DND-41 (cell line): Measurements from ENCODE around the gene PRR30.

Source experiments
- EZH2 ChIP-seq: IDR thresholded peaks from 3 replicates; pipeline ENCODE4 v1.6.1; 2012; ENCODE audit warnings: borderline replicate concordance, low read depth, mild to moderate bottlenecking, moderate library complexity, low read length, inconsistent platforms; ENCODE audit not compliant: severe bottlenecking
- TF ChIP-seq, protein P1 (sequence below): IDR thresholded peaks from 2 replicates; pipeline ENCODE4 v1.5.1; 2012; ENCODE audit warnings: borderline replicate concordance, low read length, moderate library complexity, mild to moderate bottlenecking; ENCODE audit not compliant: poor library complexity, severe bottlenecking; ENCODE audit errors: extremely low read depth

DNA sequence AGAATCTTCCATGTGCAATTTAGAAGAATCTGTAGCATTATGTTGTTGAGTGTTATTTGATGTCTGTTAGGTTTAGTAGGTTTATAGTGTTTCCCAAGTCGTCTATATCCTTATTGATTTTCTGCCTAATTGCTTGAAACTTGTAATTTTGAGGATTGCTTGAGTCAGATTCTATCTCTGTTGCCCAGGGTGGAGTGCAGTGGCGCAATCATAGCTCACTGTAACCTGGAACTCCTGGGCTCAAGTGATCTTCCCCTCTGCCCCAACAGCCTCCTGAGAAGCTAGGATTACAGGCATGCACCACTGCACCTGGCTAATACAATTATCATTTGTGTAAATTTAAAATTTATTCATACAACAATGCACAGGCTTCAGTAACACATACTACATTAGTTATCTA is 6.5 kb upstream of the PRR30 start:
- TF ChIP-seq, protein P1, sequence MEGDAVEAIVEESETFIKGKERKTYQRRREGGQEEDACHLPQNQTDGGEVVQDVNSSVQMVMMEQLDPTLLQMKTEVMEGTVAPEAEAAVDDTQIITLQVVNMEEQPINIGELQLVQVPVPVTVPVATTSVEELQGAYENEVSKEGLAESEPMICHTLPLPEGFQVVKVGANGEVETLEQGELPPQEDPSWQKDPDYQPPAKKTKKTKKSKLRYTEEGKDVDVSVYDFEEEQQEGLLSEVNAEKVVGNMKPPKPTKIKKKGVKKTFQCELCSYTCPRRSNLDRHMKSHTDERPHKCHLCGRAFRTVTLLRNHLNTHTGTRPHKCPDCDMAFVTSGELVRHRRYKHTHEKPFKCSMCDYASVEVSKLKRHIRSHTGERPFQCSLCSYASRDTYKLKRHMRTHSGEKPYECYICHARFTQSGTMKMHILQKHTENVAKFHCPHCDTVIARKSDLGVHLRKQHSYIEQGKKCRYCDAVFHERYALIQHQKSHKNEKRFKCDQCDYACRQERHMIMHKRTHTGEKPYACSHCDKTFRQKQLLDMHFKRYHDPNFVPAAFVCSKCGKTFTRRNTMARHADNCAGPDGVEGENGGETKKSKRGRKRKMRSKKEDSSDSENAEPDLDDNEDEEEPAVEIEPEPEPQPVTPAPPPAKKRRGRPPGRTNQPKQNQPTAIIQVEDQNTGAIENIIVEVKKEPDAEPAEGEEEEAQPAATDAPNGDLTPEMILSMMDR, result no peak
- no peak for TF ChIP-seq EZH2
